HG02840 (cell line): ENCODE results near the gene FAM117B.

Source experiments
- ATAC-seq: cut with Tn5 transposase; IDR thresholded peaks from one replicate; pipeline ENCODE4 v1.9.1; 2021; ENCODE audit warnings: mild to moderate bottlenecking, moderate library complexity, moderate number of reproducible peaks; ENCODE audit not compliant: unreplicated experiment, low FRiP score

Gene FAM117B

GRCh38 chr2:202634556-202635427 is at the start of gene FAM117B:
Gene FAM117B, plus strand, starts transcription at chr2:202634969. Its CDS starts 219 bp downstream, at chr2:202635188.
- ATAC-seq = peak; percentile 90

GRCh38 chr2:202588647-202589581 is 45.9 kb upstream of the FAM117B start:
- ATAC-seq = no peak

GRCh38 chr2:202589582-202589949 is 45.2 kb upstream of the FAM117B start:
- no peak for ATAC-seq

- ATAC-seq = no peak
Measured at GRCh38 chr2:202592566-202592965, 42.2 kb upstream of the FAM117B start.

GRCh38 chr2:202599105-202599504 is 35.7 kb upstream of the FAM117B start:
- no peak for ATAC-seq

GRCh38 chr2:202599911-202600310 is 34.9 kb upstream of the FAM117B start:
- no peak for ATAC-seq

- no peak for ATAC-seq
Measured at GRCh38 chr2:202604699-202605098, 30.1 kb upstream of the FAM117B start.

GRCh38 chr2:202605174-202605573 is 29.6 kb upstream of the FAM117B start:
- no peak for ATAC-seq

- ATAC-seq = no peak
Measured at GRCh38 chr2:202608142-202608852, 26.5 kb upstream of the FAM117B start.

- peak; percentile 92 for ATAC-seq
Measured at GRCh38 chr2:202609381-202610145, 25.2 kb upstream of the FAM117B start.

- no peak for ATAC-seq
Measured at GRCh38 chr2:202610380-202610779, 24.4 kb upstream of the FAM117B start.

- ATAC-seq = no peak
Measured at GRCh38 chr2:202612145-202612544, 22.6 kb upstream of the FAM117B start.

- no peak for ATAC-seq
Measured at GRCh38 chr2:202613479-202613878, 21.3 kb upstream of the FAM117B start.

- ATAC-seq = no peak
Measured at GRCh38 chr2:202624133-202624532, 10.6 kb upstream of the FAM117B start.

- no peak for ATAC-seq
Measured at GRCh38 chr2:202627042-202627441, 7.7 kb upstream of the FAM117B start.

GRCh38 chr2:202628646-202629198 is 6.0 kb upstream of the FAM117B start:
- ATAC-seq = no peak

- no peak for ATAC-seq
Measured at GRCh38 chr2:202632682-202633290, 2.0 kb upstream of the FAM117B start.

- no peak for ATAC-seq
Measured at GRCh38 chr2:202633470-202633869, 1.3 kb upstream of the FAM117B start.
